ENCODE results near the gene YJU2.
"Not testable (repeated sequence)": the region's sequence is repeated elsewhere in the genome, so short reads cannot be mapped to it uniquely, and the experiment has no call there.

The YJU2 gene

DNA sequence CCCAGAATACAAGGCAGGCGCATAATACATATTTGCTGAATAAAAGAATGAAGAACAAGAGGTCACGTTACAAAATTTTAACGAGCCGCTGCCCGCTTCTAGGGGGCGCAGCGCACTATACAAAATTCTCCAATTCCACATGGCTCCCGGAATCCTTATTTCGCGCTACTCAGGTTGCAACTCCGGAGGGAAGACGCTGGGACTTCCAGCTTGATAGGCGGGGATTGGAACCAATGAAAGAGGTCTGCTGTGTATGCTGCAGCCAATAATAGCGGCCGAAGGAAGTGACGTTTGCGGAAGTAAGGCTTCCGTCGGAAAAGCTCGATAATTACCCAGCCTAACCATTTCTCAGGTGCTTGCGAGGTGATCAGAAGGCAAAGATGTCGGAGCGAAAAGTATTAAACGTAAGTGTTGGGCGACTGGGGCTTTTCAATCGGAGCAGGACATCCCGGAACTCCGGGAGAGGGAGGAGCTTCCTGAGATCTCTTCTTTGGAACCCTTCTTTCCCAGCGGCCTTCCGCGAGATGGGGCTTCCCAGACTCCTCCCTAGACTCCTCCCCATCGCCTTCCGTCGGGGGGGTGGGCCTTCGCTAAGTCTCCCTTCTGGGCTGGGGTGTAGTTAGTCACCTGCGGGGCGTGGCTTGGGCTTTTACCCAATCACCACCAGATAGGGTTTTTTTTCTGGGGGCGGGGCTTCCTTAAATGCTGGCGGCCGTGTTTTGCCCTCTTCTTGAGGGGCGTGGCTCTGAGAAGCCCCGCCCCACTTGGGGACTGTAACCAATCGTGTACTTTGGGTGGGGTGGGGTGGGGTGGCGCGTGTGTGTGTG lies at the start of gene YJU2:
YJU2 (plus strand) TSS at position 314 of the 827 bp plus-strand sequence; CDS start at position 381, 67 bp downstream.
- peak; percentile 98 to 99 for DNase-seq (ENCODE audit: low read depth in 2 of 2)

DNA sequence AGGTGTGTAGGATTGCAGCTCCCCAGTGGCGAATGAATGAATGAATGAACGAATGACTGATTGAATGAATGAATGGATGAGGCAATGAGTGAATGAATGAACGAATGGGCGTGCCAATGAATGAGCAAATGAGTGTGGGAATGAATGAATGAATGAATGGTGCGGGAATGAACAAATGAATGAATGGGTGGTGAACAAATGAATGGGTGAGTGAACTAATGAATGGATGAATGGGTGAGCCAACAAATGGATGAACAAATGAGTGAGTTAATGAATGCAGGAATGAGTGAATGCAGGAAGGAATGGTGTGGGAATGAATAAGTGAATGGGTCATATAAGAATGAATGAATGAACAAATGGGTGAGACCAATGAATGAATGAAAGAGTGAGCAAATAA lies 49.7 kb upstream of the YJU2 start:
- no peak for DNase-seq (ENCODE audit: low read depth in 2 of 2)

DNA sequence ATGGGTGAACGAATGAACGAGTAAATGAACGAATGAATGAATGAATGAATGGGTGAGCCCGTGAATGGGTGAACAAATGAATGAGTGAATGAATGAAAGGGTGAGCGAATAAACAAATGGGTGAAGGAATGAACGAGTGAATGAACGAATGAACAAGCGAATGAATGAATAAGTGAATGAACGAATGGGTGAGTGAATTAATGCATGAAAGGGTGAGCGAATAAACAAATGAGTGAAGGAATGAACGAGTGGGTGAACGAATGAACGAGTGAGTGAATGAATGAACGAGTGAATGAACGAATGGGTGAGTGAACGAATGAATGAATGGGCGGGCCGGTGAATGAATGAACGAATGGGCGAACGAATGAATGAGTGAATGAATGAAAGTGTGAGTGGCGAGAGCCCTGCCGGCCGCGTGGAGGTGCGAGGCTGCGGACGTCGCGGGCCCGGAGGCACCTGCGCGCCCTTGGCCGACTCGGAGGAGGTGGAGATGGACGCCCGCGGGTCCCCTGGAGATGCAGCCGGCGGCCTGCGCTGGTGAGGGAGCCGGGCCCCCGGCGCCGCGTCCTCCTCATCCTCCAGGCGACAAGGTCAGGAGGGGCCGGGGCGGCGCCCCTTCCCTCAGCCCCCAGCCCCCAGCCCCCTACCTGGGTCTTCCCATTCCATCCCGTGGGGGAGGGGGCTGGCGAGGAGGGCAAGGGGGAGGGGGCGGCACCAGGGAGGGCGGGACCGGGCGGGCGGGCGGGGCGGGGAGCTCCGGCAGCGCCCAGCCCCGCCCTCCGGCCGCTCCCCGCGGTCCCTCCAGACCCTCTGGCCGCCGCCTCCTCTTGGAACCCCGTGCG lies 49.0 kb upstream of the YJU2 start:
- DNase-seq (ENCODE audit: low read depth in 2 of 2): no peak

DNA sequence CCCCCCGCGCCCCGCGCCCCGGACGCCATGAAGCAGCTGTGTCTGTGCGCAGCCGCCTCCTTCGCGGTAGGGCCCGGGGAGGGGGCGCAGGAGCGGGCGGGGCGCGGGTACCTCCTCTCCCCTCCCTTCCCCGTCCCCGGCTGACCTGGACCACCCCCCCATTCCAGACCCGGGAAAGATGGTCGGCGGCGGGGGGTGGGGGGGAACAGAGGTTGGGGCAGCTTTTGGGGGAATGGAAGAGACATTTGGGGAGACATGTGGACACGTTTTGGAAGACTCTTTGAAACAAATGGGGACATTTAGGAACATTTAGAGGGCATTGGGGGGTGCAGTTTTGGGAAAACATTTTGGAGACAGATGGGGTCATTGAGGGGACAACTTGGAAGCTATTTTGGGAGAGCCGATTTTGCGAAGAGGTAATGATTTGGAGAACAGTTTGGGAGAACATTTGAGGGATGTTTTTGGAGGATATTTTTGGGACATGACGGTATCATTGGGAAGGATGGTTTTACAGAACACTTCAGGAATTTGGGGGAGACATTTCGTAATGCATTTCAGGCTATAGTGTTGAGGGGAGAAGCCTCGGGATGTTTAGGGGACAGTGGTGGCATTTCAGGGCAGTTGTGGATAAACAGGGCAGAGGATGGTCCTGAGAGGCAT lies 48.3 kb upstream of the YJU2 start:
- no peak for DNase-seq (ENCODE audit: low read depth in 2 of 2)

DNA sequence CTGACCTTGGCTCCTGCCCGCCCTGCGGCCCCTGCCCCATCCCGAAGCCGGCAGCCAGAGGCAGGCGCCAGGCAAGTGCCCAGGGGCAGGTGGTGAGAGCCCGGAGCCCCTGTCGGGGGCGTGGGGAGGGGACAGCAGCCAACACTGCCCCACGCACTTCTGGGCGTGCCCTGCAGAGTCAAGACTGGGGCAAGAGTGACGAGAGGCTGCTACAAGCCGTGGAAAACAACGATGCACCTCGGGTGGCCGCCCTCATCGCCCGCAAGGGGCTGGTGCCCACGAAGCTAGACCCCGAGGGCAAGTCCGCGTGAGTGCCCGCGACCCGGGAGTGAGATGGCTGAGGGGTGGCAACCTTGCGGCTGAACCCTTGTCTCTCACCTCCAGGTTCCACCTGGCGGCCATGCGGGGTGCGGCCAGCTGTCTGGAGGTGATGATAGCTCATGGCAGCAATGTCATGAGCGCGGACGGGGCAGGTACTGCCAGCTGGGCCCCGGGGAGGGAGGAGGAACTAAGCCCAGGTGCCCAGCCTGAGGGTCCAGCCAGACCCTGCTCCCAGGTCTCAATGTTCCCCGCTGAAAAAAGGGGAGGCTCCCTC lies 47.1 kb upstream of the YJU2 start:
- no peak for DNase-seq (ENCODE audit: low read depth in 2 of 2)

DNA sequence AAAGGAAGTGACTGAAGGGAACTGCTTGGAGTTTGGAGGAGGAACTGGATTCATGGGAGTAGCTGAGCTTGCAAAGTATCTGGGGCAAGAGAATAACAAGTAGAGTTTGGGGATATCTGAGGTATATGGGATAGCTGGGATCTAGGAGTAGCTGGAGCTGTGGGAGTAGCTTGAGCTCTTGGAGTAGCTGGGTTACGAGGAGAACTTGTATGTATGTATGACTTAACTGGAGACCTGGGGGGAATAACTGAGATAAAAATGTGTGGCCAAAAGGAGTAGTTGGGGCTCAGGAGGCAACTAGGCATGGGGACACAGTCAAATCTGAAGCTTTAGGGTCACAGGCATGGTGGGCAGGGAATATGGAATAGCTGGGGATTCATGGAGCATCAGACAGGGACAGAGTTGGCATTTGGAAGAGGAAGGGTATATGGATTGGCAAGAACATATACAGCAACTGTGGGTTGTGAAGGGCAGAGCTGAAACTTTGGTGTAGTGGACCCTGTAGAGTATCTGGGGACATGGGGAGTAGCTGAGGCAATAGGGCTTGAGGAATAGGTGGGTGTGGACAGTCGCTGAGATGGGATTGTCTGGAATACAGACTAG lies 45.8 kb upstream of the YJU2 start:
- no peak for DNase-seq (ENCODE audit: low read depth in 2 of 2)

DNA sequence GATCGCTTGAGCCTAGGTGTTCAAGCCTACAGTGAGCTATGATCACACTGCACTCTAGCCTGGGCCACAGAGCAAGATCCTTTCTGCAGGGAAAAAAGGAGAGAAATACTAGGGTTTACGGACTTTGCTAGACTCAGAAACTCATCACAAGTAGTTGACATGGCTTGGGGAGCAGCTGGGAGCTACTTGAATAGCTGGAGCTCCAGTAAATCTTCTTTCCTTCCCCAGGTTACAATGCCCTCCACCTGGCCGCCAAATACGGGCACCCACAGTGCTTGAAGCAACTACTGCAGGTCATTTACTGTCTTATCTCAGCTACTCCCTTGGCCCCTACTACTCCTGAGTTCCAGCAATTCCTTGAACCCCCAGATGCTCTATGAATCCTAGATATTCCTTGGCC lies 45.1 kb upstream of the YJU2 start:
- DNase-seq (ENCODE audit: low read depth in 2 of 2): no peak

DNA sequence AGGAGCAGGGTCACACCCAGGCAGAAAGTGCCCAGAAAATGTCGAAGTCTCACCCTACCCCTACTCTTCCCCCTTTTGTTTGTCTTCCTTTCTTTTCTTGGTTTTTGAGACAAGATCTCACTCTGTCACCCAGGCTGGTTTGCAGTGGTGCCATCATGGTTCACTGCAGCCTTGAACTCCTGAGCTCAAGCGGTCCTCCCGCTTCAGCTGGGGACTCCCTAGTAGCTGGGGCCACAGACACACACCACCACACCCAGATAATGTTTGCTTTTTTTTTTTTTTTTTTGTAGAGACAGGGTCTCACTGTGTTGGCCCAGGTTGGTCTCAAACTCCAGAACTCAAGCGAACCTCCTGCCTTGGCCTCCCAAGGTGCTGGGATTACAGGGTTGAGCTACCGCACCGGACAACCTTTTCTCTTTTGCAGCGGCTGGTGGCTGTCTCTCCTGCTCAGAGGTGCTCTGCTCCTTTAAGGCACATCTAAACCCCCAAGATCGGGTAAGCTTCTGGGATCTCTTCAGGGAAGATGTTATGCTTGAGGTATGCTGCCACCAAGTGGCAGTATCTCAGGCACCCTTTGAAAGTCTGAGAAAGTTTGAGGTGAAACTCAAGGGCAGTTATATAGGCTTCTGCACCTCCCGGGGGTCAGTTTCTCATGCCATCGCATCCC lies 39.9 kb upstream of the YJU2 start:
- no peak for DNase-seq (ENCODE audit: low read depth in 2 of 2)

DNA sequence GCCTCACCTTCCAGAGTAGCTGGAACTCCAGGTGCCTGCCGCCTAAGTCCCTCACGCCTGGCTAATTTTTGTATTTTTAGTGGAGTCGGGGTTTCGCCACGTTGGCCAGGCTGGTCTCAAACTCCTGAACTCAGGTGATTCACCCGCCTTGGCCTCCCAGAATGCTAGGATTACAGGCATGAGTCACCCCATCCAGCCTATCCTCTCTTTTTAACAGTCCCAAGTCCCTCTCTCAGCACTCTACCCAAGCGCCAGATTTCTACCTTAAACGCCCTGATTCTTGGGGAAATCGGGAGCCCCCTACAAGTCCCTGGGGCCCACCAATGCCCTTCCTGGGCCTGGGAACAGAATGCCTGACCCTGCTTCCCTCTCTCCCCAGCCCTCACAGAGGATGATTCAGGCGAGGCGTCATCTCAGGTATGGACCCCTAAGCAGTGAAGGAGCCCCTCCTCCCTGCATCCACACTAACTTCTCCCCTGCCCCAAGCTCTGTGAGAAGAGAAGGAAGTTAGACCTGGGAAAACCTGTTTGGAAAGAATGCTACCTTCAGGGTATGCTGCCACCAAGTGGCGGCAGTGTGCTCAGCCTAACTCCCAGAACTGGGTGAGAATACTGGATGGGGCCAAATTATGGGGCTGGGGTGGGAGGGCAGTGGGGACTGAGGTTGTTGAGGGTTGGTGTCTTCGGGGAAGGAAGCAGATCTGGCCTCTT lies 38.3 kb upstream of the YJU2 start:
- DNase-seq (ENCODE audit: low read depth in 2 of 2): no peak

DNA sequence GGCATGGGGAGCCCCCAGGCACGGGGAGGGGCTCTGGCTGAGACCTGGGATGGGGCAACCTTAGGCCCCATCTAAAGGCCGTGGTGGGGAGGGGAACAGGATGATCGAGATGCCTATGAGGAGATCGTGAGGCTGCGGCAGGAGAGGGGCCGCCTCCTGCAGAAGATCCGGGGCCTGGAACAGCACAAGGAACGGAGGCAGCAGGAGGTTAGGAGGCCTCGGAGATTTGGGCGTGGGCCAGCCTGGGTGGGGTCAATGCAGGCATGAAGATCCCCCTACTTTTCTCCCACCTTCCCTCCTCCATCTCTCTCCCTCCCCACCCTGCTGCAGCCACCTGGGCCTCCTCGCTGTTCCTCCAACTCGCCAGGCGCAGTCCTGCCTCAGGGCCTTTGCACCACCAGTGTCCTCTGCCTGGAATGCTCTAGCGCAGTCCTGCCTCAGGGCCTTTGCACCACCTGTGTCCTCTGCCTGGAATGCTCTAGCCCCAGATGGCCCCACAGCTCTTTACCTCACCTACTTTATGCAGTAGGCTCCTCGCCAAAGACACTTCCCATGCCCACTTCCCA lies 36.6 kb upstream of the YJU2 start:
- no peak for DNase-seq (ENCODE audit: low read depth in 2 of 2)

DNA sequence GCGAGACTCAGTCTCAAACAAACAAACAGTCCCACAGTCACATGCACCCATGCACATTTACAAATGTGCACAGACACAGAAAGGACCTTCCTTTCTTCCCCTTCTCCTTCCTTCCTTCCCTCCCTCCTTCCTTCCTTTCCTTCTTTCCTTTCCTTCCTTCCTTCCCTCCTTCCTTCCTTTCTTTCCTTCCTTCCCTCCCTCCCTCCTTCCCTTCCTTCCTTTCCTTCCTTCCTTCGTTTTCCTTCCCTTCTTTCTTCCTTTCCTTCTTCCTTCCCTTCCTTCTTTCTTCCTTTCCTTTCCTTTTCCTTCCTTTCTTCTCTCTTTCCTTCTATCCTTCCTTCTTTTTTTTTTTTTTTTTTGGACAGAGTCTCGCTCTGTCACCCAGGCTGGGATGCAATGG lies 33.8 kb upstream of the YJU2 start:
- DNase-seq (ENCODE audit: low read depth in 2 of 2): no peak

DNA sequence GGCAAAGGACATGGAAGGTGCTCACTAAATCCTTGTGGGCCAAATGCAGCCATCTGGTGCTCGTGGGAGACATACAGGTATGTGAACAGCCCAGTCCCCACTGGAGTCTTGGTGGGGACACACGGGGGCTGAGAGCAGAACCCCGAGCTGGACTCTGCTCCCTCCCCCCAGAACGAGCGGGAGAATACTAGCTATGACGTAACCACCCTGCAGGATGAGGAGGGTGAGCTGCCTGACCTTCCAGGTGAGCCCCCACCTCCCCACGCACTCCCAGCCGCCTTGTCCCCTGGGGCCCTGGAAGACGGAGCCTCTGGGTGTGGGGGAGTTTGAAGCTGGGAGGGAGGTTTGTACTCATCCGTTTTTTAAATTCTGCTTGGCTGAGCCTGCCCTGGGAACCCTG lies 31.1 kb upstream of the YJU2 start:
- DNase-seq (ENCODE audit: low read depth in 2 of 2): no peak

DNA sequence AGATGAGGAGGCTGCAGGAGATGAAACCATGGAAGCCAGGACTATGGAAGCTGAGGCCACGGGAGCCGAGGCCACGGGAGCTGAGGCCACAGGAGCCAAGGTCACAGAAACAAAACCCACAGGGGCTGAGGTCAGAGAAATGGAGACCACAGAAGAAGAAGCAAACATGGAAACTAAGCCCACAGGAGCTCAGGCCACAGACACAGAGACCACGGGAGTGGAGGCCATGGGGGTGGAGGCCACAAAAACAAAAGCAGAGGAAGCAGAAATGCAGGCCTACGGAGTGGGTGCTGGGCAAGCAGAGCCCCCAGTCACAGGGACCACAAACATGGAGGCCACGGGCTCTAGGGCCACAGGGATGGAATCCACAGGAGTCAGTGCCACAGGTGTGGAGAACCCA lies 30.0 kb upstream of the YJU2 start:
- DNase-seq (ENCODE audit: low read depth in 2 of 2): no peak

DNA sequence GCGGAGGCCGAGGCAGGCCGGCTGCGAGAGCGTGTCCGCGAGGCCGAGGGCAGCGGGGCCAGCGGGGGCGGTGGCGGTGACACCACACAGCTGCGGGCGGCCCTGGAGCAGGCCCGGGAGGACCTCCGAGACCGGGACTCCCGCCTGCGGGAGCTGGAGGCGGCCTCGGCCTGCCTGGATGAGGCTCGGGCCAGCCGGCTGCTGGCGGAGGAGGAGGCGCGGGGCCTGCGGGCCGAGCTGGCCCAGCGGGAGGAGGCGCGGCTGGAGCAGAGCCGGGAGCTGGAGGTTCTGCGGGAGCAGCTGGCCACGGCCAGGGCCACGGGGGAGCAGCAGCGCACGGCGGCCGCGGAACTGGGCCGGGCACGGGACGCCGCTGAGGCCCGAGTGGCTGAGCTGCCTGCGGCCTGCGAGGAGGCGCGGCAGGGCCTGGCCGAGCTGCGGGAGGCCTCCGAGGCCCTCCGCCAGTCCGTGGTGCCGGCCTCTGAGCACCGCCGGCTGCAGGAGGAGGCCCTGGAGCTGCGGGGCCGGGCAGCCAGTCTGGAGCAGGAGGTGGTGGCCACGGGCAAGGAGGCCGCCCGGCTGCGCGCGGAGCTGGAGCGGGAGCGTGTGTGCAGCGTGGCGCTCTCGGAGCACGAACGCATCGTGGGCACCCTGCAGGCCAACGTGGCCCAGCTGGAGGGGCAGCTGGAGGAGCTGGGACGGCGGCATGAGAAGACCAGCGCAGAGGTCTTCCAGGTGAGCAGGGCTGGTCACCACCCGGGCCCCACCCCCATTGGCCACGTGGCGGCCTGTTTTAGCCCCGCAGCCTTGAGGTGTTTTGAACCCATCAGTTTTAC lies 29.2 kb upstream of the YJU2 start:
- no peak for DNase-seq (ENCODE audit: low read depth in 2 of 2)

DNA sequence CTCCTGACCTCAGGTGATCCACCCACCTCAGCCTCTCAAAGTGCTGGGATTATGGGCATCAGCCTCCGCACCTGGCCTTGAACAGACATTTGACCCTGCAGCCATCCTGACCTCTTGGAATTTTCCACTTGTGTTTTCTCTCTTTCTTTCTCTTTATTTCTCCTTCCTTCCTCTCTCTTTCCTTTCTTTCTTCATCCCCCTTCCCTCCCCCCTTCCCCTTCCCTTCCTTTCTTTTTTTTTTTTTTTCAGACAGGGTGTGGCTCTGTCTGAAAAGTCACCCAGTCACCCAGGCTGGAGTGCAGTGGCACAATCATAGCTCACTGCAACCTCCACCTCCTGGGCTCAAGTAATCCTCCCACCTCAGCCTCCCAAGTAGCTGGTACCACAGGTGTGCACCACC lies 28.4 kb upstream of the YJU2 start:
- DNase-seq (ENCODE audit: low read depth in 2 of 2): not testable (repeated sequence)

DNA sequence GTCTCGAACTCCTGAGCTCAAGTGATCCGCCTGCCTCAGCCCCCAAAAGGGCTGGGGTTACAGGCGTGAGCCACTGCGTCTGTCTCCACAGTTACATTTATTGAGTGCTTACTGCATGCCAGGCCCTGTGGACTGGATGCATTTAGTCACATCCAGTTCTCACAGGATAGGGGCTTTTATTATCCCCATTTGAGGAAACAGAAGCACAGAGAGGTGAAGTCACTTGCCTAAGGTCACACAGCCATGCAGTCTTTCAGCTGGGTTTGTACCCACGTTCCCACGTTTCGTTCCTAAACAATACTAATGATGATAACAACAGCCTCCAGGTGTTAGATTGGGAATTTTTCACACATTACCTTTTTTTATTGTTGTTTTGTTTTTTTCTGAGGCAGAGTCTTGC lies 26.7 kb upstream of the YJU2 start:
- no peak for DNase-seq (ENCODE audit: low read depth in 2 of 2)

DNA sequence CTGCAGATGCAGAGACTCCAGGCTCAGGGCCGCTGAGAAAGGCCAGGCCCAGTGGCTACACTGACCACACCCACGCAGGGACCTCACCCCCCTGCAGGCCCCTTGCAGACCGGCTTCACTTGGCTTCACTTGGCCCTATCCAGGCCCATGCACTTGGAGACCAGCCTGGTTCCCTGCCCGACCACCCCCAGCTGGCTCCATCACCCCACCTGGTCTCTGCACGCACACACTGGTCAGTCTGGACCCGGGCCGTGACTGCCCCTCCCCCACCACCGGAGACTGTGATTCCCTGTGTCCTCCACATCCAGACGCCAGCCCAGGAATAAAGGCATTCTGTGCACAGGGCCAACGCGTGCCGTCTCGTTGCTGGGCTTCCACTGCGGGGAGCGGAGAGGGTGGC lies 22.4 kb upstream of the YJU2 start:
- no peak for DNase-seq (ENCODE audit: low read depth in 2 of 2)

DNA sequence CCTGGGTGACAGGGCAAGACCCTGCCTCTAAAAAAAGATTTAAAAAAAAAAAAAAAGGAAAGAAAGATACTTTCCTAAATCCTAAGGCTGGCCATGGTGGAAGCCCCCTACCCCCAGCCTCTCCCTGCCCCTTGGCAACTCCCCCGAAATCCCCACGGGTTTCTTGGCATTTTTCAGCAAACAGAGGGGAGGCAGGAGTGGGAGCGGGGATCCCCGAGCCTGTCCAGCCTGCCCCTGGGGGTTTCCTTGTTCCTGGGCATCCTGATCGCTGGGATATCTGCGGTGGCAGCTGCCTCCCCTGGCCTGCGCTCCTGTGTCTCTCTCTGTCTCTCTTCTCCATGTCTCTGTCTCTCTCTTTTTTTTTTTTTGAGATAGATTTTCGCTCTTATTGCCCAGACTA lies 21.0 kb upstream of the YJU2 start:
- no peak for DNase-seq (ENCODE audit: low read depth in 2 of 2)

DNA sequence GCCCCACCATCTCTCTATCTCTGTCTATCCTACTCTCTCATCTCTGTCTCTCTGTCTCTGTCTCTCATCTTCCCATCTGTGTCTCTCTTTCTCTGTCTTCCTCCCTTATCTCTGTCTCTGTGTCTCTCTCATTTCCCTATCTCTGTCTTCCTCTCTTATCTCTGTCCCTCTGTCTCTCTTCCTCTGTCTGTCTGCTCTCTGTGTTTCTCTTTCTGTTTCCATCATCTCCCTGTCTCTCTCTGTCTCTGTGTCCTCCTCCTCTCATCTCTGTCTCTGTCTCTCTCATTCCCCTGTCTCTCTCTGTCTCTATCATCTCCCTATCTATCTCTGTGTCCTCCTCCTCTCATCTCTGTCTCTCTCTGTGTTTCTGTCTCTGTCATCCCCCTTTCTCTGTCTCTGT lies 19.1 kb upstream of the YJU2 start:
- DNase-seq (ENCODE audit: low read depth in 2 of 2): no peak

All from stimulated activated CD4-positive, alpha-beta T cell treated with anti-CD3 and anti-CD28 coated beads, Interleukin-1b, Interleukin-23, amount 100 ng/mL, for 1 hour (primary cell).